ENCODE results near the gene NFKBIE. TPM values are rescaled to one million over a fixed set of nuclear protein-coding genes. Genes with fewer than 3 reads are reported as not detected.

Gene NFKBIE
- total RNA-seq, 1 donor from 2014 or later: 2.4 TPM

DNA sequence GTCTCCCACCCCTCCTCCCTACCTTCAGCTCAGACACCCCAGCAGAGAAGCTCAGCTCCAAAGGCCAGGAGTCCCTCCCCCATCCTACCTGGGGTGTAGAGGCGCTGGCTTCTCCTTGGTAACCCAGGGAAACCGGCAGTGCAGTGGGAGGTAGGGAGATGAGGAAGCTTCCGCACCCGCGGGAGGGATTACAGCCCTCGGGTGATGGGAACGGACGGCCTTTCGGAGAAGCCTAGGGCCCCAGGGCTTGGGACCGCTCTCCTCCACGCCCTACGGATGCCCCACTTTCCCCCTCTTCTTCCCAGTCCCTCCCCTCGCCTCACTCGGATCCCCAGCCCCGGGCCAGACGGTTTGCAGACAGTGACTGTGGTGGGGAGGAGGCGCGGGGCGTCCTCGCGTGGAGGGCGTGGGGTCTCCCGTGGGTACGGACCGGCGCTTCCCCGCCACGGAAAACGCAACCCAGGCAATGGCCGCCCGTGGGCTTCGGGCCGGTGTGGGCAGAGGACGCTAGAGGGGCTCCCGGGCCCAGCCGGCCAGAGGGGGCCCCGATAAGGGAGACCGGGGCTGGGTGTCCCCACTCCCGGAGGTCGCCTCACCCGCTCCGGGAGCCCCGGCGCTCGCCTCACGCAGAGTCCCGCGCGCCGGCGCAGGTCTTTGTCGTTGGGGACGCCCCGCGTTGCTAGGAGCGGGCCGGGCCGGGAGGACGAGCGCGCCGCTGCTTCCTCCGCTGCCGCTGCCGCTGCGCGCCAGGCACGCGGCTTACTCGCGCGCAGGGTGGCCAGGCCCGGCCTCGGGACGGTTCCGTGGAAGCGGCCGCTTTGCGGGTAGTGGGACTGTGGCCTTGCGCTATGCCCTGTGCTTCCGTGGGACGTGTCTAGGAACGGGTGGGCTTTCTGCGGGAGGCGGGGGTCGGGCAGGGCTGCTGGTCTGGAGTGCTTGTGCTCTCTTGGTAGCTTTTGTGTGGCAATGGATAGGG is 32.0 kb upstream of the NFKBIE start:
- peak; percentile 31 for DNase-seq (ENCODE audit: low spot score)

DNA sequence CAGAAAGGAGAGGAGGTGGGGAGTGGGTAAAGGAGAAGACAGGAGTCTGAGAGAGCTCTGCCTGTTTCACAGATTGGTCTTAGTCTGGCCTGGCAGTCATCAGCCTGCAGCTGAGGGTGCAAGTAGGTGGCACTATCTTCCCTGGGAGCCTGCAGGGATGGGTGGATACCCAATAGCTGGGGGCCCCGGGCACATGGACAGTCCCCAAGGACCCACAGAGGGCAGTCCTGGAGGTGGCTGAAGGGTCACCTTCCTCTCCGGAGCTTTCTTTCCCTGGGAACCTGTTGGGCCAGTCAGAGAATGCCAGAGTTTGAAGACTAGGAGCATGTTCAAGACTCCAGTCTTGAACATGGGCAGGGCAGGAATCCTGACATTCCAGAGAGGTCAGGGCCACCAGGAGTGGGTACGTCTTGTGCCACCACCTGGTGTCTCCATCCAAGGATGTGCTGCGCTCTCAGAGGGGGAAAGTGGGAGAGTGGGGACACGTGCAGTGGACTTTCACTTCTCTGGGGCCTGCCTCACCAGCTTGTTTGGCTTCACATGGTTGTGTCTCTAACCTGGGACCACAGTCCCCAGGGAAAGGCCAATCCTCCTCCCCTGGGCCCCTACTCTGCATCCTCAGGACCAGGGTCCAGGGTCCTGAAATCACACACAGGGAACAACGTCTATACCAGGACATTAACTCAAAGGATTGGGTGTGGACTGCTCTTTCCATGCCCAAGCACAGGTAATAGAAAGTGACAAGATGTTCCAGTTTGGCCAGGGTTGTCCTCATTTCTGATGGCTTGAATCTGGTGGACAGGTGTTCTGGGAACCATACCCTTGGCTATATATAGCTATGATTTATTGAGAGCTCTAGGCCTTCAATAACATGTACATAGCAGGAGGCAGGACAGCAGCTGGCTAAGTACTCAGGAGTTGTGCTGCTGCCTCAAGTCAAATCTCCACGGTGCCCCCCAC is 29.8 kb upstream of the NFKBIE start:
- no peak for DNase-seq (ENCODE audit: low spot score)

DNA sequence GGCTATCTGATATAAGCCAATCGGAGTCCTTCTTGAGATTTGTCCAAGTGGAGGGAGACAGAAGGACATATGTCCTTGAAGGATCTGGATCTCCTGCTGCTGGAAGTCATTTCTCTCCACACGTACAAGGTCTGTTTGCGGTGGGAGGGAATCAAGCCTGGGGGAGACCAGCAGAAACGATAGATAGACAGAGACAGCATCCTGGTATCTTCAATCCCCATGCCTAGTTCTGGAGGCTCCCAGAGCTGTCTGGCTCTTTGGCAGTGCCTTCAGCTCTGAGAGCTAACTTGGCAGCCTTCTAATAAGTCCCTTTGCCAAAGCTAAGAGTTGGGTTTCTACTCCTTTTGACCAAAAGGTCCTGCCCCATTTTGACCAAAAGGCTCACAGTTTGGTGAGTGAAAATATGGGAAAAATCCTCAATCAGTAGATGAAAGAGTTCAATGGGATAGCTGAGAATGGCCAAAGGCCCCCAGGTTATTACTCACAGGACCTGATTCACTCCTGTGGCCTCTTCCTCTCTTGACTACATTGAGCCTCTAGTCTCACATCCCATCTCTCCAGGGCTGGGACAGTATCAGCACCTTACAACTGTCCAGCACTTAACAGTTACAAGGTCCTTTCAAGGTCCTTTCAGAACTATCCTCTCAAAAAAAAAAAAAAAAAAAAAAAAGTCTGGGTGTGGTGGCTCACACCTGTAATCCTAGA is 27.5 kb upstream of the NFKBIE start:
- no peak for DNase-seq (ENCODE audit: low spot score)

DNA sequence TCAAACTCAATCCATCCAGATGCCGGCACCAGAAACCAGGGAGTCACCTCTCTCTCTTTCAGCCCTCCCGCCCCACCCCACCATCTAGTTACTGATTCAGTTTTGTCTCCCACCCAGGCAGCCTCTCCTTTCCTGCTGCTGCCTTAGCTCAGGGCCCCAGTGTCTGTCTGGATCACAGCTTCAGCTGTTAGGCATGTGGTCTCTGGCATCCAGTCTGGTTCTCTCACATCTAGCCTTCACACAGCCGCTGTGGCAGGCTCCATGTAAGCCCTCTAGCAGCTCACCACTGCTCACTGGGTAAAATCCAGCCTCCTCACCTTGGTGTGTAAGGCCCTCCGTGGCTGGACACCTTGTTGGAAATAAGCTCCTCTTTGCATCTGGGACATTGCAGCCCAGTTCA is 26.5 kb upstream of the NFKBIE start:
- no peak for DNase-seq (ENCODE audit: low spot score)

DNA sequence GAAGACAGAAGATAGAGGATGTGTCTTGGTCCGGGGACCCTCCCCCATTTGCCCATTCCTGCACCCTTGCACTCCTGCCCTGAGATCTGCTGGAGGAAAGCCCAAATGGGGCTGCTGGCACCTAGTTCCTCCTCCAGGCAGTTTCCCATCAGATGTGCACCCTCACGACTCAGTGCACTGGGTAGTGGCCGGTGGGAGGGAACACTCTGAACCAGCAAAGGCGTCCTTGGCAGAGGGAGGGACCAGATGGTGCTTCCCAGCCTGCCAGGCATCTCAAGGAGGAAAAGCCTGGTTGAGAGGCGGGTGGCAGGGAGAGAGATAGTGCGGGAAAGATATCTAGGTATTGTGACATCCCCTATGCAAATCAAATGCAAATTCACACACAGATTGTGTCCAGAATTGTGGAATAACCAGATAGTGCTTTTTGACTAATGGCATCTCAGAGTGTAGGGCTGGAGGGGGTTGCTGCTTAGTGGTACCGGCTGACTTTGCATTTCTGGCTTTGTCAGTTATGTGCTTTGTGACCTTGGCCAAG is 24.4 kb upstream of the NFKBIE start:
- no peak for DNase-seq (ENCODE audit: low spot score)

DNA sequence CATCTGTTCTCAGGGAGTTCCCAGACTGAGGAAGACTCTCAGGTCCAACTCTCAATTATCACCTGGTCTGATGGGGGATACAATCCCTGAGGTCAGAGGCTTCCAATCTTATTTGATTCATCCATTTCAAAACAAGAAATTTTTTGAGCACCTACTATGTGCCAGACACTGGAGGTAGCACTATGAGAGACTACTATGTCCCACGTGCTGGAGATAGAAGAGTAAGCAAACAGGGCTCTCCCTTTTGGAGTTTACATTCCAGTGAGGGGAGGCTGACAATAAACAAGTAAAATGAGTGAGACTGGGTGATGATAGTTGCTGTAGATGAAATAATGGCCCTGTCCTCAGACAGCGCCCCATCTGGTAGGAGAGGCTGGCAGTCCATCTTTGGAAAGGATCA is 21.4 kb upstream of the NFKBIE start:
- DNase-seq (ENCODE audit: low spot score): no peak

DNA sequence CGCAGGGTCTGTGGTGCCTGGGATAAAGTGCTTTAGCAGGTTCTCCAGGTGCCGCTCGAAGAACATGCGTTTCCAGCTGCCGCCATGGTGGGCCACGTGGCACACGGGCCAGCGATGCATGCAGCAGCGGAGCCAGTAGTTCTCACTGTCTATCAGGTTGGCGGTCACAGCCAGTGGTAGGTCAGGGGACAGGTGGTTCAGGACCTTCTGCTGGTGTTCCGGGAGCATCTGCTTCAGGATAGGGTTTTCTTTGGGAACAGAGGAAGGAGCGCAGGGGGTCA is 20.9 kb upstream of the NFKBIE start:
- DNase-seq (ENCODE audit: low spot score): no peak

DNA sequence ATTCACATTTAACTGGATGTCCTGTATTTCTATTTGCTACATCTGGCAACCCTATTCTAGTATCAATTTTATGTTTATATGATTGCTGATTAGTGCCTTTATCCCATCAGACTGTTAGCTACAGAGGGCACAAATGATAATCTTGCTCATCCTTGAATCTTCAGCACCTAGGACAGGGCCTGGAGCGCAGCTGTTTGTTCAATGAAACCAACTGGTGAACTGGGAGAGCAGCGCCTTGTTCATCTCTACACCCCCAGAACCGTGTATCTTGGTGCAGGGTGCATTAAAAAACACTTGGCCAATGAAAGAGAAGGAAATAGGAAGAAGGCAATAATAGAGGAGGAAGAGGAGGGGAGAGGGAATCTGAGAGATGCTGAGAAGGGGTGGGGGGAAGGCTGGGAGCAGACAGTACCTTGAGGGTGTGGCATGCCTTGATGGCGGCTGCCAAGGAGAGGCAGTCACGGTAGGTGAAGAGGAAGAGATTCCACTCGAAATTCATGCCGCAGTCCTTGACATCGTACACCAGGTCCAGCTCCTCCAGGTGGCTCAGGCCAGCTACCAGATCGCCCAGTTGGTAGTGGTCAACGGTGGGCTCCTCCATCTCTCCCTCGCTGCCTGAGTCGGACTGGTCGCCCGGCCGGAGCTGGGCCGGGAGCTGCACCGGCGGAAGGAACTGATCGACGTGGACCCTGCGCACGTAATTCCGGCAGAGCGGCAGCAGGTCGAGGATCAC is 20.4 kb upstream of the NFKBIE start:
- DNase-seq (ENCODE audit: low spot score): no peak

DNA sequence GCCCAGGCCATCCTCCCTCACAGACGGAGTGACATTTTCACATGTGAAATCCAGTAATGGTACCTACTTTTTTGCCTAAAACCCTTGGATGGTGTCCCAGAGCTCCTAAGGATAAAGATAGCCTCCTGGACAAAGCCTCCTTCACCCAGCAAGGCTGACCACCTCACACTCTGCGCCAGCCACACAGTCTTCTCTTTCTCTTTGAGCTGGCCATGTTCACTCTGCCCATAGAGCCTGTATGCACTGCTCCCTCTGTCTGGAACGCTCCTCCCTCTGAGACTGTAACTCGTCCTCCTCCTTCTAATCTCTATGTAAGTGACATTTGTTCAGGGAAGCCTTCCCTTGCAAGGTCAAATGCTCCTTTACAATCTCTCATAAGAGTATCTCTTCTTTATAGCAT is 19.5 kb upstream of the NFKBIE start:
- DNase-seq (ENCODE audit: low spot score): no peak

DNA sequence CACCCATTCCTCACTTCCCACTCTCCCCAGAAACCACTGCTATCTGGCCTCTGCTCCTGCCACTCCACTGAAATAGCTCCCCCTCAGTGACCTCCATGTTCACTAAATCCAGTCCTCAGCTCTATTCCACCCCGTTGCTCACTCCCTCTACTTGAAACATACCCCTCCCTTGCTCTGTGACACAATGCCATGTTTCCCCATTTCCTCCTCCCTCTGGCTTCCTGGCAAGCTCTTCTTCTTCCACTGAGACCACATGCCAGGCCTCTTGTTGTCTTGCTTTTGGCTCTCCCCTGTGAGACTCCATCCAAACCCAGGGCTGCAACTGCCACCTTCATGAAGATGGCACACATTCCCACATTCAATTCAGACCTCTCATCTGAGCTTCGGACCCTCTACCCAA is 18.8 kb upstream of the NFKBIE start:
- DNase-seq (ENCODE audit: low spot score): no peak

DNA sequence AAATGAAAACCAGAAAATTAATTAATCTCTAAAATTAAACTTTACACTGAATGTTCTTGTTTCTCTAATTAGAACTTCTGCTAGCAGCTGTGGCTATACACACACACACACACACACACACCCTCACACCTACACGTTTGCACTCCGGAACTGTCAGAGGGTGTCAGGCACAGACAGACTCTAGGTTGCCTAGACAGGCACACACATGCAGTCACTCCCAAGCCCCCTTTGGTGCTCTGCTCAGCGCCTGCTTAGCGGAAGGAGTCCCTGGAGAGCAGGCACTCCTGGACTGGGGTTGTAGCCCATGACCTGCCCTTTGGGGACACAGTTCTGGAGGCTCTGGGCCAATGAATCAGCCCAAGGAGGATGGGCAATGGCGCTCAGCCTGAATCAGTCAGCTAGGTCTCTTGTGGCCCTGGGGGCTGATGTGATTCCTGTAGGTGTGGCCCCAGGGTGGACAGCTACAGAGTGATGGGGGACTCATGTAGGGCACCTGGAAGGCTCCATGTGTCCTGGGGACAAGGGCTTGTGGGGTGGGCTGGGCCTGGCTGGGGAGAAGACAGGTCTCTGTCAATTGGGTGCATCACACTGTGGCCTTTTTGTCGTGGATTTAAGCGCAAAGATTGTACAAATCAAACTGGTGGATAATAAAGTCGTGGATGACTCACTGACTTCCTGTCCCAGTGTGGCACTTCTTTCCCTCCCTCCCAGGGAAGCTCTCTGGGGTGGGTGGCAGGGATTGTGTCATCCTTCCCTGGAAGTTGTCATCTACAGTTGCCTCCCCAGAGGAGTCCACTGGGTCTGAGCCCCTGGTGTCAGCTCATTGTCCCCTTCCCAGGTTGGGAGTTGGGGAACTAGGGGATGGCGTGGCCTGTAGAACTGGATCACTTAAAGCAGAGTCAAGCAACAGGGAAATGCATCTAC is 13.7 kb upstream of the NFKBIE start:
- no peak for DNase-seq (ENCODE audit: low spot score)

DNA sequence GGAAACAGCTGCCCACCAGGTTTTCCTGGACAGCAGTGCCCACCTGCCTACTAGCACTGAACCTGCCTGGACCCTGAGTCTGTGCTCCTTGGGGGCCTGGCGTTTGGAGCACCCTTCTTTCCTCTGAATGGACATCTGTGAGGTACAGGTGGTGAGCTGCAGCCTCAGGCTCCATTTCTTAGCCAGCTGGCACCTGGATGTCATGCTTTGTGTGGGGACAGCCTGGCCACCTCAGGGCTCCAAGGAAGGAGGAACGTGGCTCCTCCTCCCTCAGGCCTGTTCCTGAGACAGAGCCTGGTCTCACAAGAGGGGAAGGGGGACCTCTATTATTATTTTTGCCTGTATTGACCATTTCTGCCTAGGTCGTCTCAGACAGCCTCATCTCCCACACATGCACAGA is 13.0 kb upstream of the NFKBIE start:
- DNase-seq (ENCODE audit: low spot score): no peak

DNA sequence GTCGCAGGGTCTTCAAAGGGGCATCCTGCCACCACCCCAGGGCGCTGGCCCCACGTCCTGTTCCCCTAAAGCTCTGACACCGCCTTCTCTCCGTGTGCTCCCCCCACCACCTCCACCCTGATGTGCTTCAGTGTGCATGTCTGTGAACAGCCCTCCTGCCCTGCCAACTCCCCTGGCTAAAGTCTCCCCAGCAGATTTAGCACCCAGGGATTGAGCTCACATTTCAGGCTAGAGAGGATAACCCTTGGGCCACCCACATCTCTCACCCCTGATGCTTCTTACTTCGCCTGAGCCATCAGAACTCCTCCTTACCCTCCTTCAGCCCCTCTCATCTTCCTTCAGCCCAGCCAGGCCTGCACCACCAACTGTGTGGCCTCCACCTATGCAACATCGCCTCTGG is 12.4 kb upstream of the NFKBIE start:
- DNase-seq (ENCODE audit: low spot score): no peak

DNA sequence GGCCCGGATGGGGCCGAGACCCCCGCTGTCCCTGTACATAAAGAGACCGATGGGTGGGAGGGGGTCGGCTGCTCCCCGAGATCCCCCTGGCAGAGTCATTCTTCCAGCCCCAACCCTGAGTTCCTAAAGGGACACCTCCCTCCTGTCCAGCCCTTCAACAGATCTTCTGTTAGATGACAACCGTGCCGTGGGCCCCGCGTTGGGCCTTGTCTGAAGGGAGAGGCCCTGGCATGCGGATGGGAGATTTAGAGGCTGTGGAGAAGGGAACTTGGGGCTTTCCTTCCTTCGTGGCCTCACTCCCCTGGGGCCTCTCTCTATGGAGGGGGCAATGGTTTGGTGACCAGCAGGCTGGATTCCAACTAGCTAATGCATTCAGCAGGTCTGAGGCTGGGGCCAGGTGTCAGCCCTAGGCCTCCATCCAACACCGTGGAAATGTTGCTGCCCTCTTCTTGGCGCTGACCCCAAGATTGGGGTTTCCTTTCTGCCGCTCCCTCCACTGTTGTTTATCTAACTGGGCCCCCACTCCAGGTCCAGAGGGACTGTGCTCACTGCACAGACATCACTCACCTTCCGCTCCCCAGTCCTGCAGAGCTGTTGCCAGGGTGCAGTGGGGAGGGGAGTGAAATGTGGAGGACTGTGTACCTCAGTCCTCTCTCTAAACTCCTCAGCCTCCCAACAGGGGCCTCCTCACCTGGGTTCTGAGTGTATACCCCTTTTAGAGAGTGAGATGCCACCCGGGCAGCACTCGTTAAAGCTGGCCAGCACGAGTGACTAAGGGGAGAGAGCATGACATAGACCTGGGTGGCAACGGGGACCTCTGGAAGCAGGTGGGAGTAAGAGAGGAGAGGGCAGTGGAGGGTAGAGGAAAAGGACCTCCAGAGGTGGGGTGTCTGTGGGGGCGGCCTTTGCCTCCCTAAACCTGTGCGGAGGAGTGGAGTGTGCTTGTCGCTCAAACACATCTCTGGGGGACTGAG is 11.6 kb upstream of the NFKBIE start:
- DNase-seq (ENCODE audit: low spot score): no peak

DNA sequence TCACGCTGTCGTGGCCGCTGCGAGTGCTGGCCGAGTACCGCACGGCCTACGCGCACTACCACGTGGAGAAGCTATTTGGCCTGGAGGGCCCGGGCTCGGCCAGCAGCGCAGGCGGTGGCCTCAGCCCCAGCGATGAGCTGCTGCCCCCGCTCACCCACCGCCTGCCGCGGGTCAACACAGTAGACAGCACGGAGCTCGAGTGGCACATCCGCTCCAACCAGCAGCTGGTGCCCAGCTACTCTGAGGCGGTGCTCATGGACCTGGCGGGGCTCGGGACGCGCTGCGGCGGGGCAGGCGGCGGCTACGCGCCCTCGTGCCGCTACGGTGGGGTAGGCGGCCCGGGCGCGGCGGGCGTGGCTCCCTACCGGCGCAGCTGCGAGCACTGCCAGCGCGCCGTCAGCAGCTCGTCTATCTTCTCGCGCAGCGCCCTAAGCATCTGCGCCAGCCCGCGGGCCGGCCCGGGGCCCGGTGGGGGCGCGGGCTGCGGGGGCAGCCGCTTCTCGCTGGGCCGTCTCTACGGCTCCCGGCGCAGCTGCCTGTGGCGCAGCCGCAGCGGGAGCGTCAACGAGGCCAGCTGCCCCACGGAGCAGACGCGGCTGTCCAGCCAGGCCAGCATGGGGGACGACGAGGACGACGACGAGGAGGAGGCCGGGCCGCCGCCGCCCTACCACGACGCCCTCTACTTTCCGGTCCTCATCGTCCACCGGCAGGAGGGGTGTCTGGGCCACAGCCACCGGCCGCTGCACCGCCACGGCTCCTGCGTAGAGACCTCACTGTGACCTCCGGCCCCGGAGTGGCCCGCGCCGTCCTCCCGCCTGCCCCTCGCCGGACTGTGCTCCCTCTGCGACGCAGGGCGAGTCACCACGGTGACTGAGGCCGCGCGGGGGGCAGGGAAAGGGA is 10.6 kb upstream of the NFKBIE start:
- DNase-seq (ENCODE audit: low spot score): no peak

DNA sequence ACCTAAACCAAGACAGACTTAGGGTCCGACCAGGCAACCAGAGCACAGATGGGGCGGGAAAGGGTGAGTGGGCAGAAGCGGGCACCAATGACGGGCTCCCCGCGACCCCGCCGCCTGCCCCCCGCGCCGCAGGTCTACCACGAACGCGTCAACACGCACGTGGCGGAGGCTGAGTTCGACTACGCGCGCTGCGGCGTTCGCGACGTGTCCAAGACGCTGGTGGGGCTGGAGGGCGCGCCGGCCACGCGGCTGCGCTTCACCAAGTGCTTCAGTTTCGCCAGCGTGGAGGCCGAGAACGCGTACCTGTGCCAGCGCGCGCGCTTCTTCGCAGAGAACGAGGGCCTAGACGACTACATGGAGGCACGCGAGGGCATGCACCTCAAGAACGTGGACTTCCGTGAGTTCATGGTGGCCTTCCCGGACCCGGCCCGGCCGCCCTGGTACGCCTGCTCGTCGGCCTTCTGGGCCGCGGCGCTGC is 10.0 kb upstream of the NFKBIE start:
- no peak for DNase-seq (ENCODE audit: low spot score)

DNA sequence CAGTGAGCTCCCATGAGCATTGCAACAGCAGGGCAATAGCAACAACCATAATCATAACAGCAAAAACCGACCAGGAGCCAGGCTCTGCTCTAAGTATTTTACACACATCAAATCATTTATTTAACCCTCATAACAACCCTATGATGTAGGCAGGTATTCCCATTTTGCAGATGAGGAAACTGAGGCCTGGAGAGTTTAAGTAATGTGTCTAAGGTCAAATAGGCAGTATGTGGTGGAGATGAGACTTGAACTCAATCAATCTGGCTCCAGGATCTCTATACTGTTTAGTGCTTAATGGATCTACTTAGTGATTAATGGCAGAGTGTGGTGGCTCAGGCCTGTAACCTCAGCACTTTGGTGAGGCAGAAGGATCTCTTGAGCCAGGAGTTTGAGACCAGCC is 8.3 kb upstream of the NFKBIE start:
- DNase-seq (ENCODE audit: low spot score): no peak

Data from umbilical cord (tissue), 2 donors.